Left ventricle myocardium superior (tissue), 1 donor: ENCODE data around the gene DIPK1C. TPM values are rescaled to one million over a fixed set of nuclear protein-coding genes. Genes with fewer than 3 reads are reported as not detected.

Experiments used
- ATAC-seq: fragments of 200-7000 bp; cut with Tn5 transposase; one replicate; pipeline ENCODE4 v1.9.1; 2020; ENCODE audit warnings: mild to moderate bottlenecking, moderate library complexity
- DNase-seq: peaks from one replicate; pipeline ENCODE4 v3.0.0-alpha.2; 2020
- intact Hi-C: fragments of 100-400 bp; cut with micrococcal nuclease; formaldehyde crosslinking; loops from one replicate; pipeline ENCODE4 v1.11.0; 2022
- total RNA-seq: library from RNA; stranded (reverse); fragmentation: NEBNext Ultra II Directional; extraction: Animal tissue kit (Norgen Biotek cat#: 25700); gene quantifications from one replicate; pipeline ENCODE4 v1.2.1, GENCODE V29; 2021
- donor health status: DM: no; HTN: yes; CAD: no; lungs with severe emphysema.

The DIPK1C gene
- total RNA-seq, 1 donor from 2014 or later, result 6.3 TPM

GRCh38 chr18:74456349-74457042 is 612 bp downstream of the DIPK1C start:
- DNase-seq, result peak; percentile 54
- intact Hi-C loops, result no loop called here
- ATAC-seq, result peak; percentile 41

GRCh38 chr18:74456017-74456348 is 1.1 kb downstream of the DIPK1C start:
- ATAC-seq, result no peak
- DNase-seq, result no peak
- intact Hi-C loops, result no loop called here

DNA sequence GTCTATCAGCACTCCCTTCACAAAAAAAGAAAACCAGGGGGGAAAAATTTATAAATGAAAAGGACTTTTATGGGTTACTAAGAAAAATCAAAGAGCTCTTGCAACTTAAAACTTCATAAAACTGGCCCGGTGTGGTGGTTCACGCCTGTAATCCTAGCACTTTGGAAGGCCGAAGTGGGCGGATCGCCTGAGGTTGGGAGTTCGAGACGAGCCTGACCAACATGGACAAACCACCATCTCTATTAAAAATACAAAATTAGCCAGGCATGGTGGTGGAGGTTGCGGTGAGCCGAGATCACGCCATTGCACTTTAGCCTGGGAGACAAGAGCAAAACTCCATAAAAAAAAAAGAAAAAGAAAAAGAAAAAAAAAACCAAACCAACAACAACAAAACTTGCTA is 1.7 kb downstream of the DIPK1C start:
- no peak for ATAC-seq
- intact Hi-C loops, result no loop called here

GRCh38 chr18:74454279-74454751 is 2.8 kb downstream of the DIPK1C start:
- ATAC-seq, result no peak
- DNase-seq, result no peak
- intact Hi-C loops, result no loop called here

More for the DNA sequence above, 1.7 kb downstream of the DIPK1C start:
- DNase-seq, result no peak

GRCh38 chr18:74453642-74454198 is 3.4 kb downstream of the DIPK1C start:
- intact Hi-C loops, result no loop called here
- ATAC-seq (no peak), DNase-seq (no peak)

- DNase-seq (no peak), ATAC-seq (peak; percentile 33)
- intact Hi-C loops, result no loop called here
Measured at GRCh38 chr18:74453016-74453566, 4.0 kb downstream of the DIPK1C start.

- intact Hi-C loops, result no loop called here
- ATAC-seq (no peak), DNase-seq (no peak)
Measured at GRCh38 chr18:74451148-74451547, 6.0 kb downstream of the DIPK1C start.

DNA sequence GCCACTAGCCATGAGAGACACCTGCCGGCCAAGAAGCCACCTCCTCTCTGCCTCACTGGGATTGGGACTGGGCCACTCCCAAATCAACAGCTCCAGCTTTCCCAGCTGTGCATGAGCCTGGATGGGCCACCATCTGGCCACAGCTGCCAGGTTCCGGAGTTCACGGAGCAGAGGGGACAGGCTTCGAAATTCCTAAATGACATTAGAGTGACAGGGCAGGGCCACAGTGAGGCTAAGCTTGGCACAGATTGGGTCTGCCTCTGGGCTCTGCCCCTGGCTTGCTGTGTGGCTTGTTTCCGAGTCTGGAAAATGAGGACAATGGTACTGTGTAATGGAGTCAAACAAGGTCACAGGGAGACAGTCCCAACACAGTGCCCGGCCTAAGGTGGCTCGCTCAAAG is 6.5 kb downstream of the DIPK1C start:
- ATAC-seq, result peak; percentile 88
- intact Hi-C loops, result no loop called here

DNA sequence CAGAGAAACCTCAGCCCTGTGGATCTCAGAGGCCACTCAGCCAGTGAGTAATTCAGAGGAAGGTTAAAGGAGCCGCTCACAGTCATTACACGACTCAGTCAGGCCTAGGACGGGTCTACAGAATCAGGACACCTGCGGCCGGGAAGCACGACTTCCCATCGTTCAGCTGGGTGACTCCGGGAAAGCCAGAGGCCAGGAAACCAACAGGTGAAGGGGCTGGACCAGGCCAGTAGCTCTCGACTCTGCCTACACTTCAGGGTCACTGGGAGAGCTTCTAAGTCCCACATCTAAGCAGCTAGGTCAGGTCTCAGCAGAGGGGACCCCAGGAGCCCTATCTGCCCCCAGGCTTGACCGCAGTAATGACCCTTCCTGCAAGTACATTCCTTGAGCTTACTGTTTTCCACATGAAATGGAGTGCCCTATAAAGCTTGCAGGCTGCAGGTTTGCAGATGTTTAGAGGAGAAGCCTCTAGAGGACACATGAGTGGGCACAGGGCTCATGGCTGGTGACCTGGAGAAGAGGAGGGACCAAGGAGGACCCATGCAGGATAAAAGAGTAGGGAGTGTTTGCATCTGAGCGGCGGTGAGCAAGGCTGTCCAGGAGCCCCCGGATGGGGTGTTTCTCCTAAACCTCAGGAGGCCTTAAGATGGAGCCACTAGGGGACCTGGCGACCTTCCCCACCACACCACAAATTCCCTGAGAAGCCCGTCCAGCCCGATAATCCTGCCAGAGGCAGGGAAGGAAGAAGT is 9.5 kb downstream of the DIPK1C start:
- intact Hi-C loops, result no loop called here
- DNase-seq, result no peak
- ATAC-seq, result no peak

More for the DNA sequence above, 6.5 kb downstream of the DIPK1C start:
- peak; percentile 59 for DNase-seq

DNA sequence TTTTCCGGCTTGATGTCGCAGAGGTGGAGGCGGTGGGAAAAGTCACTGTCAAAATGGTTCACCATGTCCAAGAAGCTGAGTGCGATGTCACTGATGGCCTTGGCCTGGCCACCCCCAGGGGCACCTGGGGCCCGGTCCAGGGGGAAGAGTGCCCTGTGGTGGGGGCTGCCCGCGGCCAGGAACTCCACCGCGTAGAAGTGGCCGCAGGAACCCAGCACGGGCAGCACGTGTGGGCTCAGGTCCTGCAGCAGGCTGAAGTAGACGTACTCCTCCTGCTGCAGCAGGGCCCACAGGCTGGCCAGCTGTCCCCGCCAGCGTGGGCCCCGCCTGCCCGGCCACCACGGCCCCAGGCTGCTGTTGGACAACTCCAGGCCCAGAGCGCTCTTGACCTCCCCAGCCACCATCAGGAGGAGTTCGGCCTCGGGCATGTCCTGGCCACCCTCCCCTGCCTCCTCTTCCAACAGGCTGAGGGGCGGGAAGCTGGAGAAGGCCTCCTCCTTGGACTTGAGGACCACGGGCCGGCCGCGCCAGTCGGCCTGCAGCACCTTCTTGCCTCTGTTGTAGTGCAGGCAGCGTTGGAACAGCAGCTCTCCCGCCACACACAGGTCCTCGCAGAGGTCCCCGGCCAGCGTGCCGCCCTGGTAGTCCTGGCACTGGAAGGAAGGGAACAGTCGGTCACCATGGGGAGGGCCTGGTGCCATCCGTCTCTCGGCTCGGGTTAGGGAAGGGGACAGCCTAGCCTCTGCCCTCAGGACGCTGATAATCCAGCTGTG is 10.3 kb downstream of the DIPK1C start:
- DNase-seq (no peak), ATAC-seq (no peak)
- intact Hi-C loops, result no loop called here

DNA sequence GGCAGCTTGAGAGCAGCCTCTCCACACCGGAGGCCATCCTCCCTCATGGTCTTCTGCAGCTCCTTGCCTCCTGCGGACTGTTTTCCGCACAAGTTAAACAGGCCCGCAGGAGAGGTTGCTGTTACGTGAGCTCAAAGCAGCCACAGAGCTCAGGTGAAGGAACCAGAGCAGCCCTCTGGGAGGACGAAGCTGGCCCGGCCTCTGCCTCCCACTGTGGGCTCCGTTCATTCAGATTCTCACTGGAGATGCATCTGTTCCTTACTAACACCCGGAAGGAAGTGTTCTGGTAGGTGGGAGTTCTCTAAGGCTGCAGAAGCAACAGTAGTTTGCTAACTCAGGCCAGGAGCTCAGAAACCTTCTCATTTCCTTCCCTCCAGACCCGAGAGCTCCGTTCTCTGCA is 10.9 kb downstream of the DIPK1C start:
- DNase-seq, result no peak
- no peak for ATAC-seq
- intact Hi-C loops, result no loop called here

GRCh38 chr18:74445585-74445984 is 11.5 kb downstream of the DIPK1C start:
- ATAC-seq, result no peak
- intact Hi-C loops, result no loop called here
- no peak for DNase-seq

DNA sequence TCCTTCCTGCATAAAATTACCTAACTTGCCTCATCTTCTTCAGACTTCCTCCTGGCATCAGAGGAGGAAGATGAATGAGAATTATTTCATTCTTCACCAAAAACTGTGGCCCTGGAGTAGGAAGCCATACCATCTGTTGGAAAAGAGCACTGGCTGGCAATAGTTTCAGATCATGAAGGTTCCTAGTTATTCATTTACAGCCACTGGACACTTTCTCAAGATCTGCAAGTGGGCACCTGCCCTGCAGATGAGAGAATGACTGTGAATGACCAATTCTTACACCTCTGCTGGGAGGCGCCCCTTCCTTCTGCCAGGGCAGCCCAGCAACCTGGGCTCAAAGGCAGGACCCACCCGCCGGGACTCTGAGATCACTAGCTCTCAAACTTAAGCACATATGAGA is 13.0 kb downstream of the DIPK1C start:
- intact Hi-C loops, result no loop called here
- ATAC-seq (no peak), DNase-seq (no peak)

GRCh38 chr18:74440808-74441427 is 16.2 kb downstream of the DIPK1C start:
- intact Hi-C loops, result no loop called here
- DNase-seq, result no peak
- no peak for ATAC-seq

- DNase-seq (no peak), ATAC-seq (no peak)
- intact Hi-C loops, result no loop called here
Measured at GRCh38 chr18:74438091-74438490, 19.0 kb downstream of the DIPK1C start.

DNA sequence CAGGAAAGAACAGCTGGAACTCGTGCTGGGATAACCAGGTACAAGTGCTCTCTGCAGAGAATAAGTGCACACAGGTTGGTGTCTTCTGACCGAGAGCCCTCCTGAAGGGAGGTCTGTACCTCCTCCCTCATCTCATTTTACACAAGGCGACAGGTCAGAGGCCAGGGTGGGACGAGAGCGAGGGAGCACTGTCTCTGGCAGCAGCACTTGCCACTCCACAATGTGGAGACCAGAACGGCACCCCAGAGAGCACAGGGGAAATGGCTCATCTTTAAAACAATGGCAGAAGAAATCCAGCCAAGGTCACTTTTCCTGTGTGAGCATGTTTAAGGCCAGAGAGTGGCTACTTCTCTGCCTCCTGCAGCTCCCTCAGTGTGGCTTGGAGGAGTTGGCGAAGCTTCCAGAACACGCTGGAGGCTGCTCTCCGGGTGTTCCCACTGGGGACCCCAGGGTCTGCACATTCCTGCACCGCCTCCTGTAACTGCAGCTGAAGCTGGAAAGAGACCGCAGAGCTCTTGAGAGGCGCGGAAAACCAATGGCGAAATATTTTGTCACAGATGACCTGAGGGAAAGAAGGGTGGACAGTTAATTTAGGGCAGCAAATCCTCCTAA is 20.8 kb downstream of the DIPK1C start:
- intact Hi-C loops, result no loop called here
- ATAC-seq (peak; percentile 37), DNase-seq (no peak)

GRCh38 chr18:74435740-74436139 is 21.4 kb downstream of the DIPK1C start:
- intact Hi-C loops, result no loop called here
- DNase-seq (no peak), ATAC-seq (no peak)

GRCh38 chr18:74434466-74434865 is 22.6 kb downstream of the DIPK1C start:
- intact Hi-C loops, result no loop called here
- ATAC-seq (no peak), DNase-seq (no peak)
